ENCODE results near the gene MAPK8IP3. TPM values are rescaled to one million over a fixed set of nuclear protein-coding genes. Genes with fewer than 3 reads are reported as not detected.

MAPK8IP3 gene
- total and polyA plus RNA-seq, 9 of the 15 experiments (the other 6 are each of a cell fraction or from before 2014, with no cell fraction given) = 0.17 to 58.7 (median 16.7) TPM

GRCh38 chr16:1772908-1773702 lies 67.1 kb downstream of the MAPK8IP3 start, which contains the start of gene MRPS34 (continued):
- TF ChIP-seq HMG20B (CRISPR knock-in tag; IDR thresholded peaks at IDR 0.05) (no peak), PRDM10 (IDR thresholded peaks at IDR 0.05; ENCODE audit: partially characterized antibody) (peak; percentile 14), HOMEZ (CRISPR knock-in tag; IDR thresholded peaks at IDR 0.05) (no peak), SRF (CRISPR knock-in tag; IDR thresholded peaks at IDR 0.05) (peak in 1 of 2 experiments; percentile 22; a peak in 1 of 4 replicates), SLC30A9 (CRISPR knock-in tag; IDR thresholded peaks at IDR 0.05) (no peak), HEY1 (CRISPR knock-in tag; IDR thresholded peaks at IDR 0.05; ENCODE audit: borderline replicate concordance) (no peak), TBL1XR1 (IDR thresholded peaks at IDR 0.05; ENCODE audit: low read length in 2 of 2) (no peak), MNT (conservative IDR thresholded peaks at IDR 0.05) (peak; percentile 70 to 86), CEBPG (CRISPR knock-in tag; IDR thresholded peaks at IDR 0.05) (no peak), CEBPG (tag; conservative IDR thresholded peaks at IDR 0.05 in 1 of 2, IDR thresholded peaks at IDR 0.05 in 1 of 2) (no peak), ZNF561 (CRISPR knock-in tag; conservative IDR thresholded peaks at IDR 0.05) (no peak), ZNF445 (CRISPR knock-in tag; IDR thresholded peaks at IDR 0.05; ENCODE audit: low read depth) (no peak), THRAP3 (IDR thresholded peaks at IDR 0.05; ENCODE audit: borderline replicate concordance) (no peak), L3MBTL2 (IDR thresholded peaks at IDR 0.05) (peak; percentile 81; the same call in 1 of the 2 replicates), CTCF (IDR thresholded peaks at IDR 0.05 in 2 of 3, conservative IDR thresholded peaks at IDR 0.05 in 1 of 3; ENCODE audit: insufficient read depth in 2 of 3, low read depth in 1 of 3, low read length in 3 of 3) (peak; percentile 77 to 86 (median 80)), SMAD4 (CRISPR knock-in tag; conservative IDR thresholded peaks at IDR 0.05) (no peak; the same call in none of the 2 replicates)
